Muscle layer of colon (tissue), 2 donors: Measurements from ENCODE around the gene SH2D7.

ENCODE experiments used
- H3K27ac ChIP-seq: one replicate; pipeline ENCODE4 v1.7.0; 2013; ENCODE audit warnings: low read depth, mild to moderate bottlenecking, low read length, moderate library complexity
- H3K27me3 ChIP-seq, 2 donors: one replicate each; pipeline ENCODE4 v1.7.0; 2013; ENCODE audit warnings: low read length in 2 of 2, mild to moderate bottlenecking in 2 of 2; ENCODE audit not compliant: insufficient read depth in 2 of 2, control insufficient read depth in 1 of 2
- H3K36me3 ChIP-seq: one replicate; pipeline ENCODE4 v1.7.0; 2013; ENCODE audit warnings: mild to moderate bottlenecking, low read length; ENCODE audit not compliant: insufficient read depth
- H3K4me1 ChIP-seq: one replicate; pipeline ENCODE4 v1.7.0; 2013; ENCODE audit warnings: mild to moderate bottlenecking, low read length; ENCODE audit not compliant: insufficient read depth
- H3K4me3 ChIP-seq, 2 donors: one replicate each; pipeline ENCODE4 v1.7.0; 2013; ENCODE audit warnings: low read length in 2 of 2, low read depth in 1 of 2, mild to moderate bottlenecking in 1 of 2, moderate library complexity in 1 of 2
- H3K9ac ChIP-seq: one replicate; pipeline ENCODE4 v1.7.0; 2013; ENCODE audit warnings: low read length
- H3K9me3 ChIP-seq: one replicate; pipeline ENCODE4 v1.7.0; 2013; ENCODE audit warnings: mild to moderate bottlenecking, low read length
- donor health status: abdominal sarcoma.
- donor health status: Adenocarcinoma of cecum.

Gene SH2D7

DNA sequence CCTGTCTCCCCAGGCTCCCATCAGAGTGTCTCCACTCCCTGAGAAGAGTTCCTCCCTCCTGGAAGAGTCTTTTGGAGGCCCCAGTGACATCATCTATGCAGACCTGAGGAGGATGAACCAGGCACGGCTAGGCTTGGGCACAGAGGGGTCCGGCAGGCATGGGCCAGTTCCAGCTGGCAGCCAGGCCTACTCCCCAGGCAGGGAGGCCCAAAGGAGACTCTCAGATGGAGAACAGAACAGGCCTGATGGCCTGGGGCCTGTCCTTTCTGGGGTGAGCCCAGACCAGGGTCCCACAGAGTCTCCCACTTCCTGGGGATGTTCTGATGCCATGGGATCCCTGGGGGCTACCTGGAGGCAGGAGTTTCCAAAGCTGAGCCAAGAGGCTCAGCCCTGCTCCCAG is 8.5 kb downstream of the SH2D7 start:
- no peaks in the 10 kb centered on the region for H3K4me1 ChIP-seq
- no peaks in the 10 kb centered on the region for H3K36me3 ChIP-seq
- H3K9ac ChIP-seq = no peak overlapping the region
- H3K9me3 ChIP-seq = no peaks in the 10 kb centered on the region
- H3K27me3 ChIP-seq = no peaks in the 10 kb centered on the region
- H3K4me3 ChIP-seq = no peak overlapping the region
- no peak overlapping the region for H3K27ac ChIP-seq

DNA sequence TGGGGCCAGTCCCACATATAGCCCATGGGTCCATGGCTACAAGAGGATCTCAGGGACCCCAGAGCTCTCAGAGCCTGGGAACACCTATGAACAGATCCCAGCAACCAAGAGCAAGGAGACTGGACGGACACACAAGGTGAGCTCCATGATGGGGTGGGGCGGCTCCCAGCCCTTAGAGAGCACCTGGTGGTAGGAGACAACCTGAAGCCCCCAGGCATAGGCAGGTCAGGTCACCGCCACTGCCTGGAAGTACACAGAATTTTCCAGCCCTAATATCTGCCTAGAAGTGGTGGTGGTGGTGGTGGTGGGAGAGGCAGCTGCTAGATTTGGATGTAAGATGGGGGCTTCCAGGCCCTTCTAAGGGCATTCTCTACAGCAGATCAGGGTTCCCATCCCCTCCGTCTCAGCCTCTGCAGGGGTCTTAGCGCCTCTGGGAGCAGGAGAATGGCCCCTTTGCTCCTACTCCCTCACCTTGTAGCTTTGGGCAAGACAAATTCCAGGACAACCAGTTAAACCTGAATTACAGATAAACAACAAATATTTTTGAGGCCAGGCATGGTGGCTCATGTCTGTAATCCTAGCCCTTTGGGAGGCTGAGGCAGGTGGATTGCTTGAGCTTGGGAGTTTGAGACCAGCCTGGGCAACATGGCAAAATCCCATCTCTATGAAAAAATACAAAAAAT is 9.2 kb downstream of the SH2D7 start:
- Histone ChIP-seq H3K4me1 (no peaks in the 10 kb centered on the region), H3K36me3 (no peaks in the 10 kb centered on the region), H3K27me3 (no peaks in the 10 kb centered on the region), H3K27ac (no peak overlapping the region), H3K4me3 (no peak overlapping the region), H3K9ac (no peak overlapping the region), H3K9me3 (no peaks in the 10 kb centered on the region)

DNA sequence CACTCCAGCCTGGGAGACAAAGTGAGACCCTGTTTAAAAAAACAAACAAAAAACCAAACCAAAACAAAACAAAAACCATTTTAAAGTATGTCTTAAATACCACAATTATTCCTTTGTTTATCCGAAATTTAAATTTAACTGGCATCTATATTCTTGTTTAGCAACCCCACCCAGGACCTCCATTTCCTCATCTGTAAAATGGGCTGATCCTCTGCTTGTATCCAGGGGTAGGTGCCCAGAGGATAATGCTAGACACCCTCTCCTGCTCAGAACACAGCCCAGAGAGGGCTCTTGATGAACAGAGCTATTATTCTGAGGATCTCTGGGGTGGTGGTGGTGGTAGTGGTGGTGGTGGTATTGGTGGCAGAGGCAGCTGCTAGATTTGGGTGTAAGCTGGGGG is 9.8 kb downstream of the SH2D7 start:
- Histone ChIP-seq H3K27ac (no peak overlapping the region), H3K4me1 (no peaks in the 10 kb centered on the region), H3K27me3 (no peaks in the 10 kb centered on the region), H3K9ac (no peak overlapping the region), H3K36me3 (no peaks in the 10 kb centered on the region), H3K9me3 (no peaks in the 10 kb centered on the region), H3K4me3 (no peak overlapping the region)

DNA sequence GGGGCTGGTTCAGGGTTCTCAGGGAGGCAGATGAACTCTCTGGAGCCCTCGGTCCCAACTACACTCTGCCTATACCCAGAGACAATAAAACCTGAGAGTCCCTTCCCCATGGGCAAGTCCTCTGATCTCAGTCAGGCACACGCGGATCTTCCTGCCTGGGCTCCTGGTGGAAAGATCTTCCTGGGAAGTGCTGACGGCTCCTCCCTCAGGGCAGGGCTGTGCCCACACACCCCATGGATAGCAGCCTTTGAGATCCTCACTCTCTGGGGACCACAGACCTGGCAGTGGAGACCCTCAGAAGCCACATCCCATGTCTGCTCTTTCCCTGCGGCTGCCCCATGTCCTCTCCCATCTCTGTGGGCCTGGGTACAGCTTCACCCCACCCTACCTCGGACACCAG is 10.4 kb downstream of the SH2D7 start:
- Histone ChIP-seq H3K9ac (no peak overlapping the region), H3K27me3 (no peaks in the 10 kb centered on the region), H3K36me3 (no peaks in the 10 kb centered on the region), H3K27ac (no peak overlapping the region), H3K4me1 (no peaks in the 10 kb centered on the region), H3K4me3 (no peak overlapping the region), H3K9me3 (no peaks in the 10 kb centered on the region)

DNA sequence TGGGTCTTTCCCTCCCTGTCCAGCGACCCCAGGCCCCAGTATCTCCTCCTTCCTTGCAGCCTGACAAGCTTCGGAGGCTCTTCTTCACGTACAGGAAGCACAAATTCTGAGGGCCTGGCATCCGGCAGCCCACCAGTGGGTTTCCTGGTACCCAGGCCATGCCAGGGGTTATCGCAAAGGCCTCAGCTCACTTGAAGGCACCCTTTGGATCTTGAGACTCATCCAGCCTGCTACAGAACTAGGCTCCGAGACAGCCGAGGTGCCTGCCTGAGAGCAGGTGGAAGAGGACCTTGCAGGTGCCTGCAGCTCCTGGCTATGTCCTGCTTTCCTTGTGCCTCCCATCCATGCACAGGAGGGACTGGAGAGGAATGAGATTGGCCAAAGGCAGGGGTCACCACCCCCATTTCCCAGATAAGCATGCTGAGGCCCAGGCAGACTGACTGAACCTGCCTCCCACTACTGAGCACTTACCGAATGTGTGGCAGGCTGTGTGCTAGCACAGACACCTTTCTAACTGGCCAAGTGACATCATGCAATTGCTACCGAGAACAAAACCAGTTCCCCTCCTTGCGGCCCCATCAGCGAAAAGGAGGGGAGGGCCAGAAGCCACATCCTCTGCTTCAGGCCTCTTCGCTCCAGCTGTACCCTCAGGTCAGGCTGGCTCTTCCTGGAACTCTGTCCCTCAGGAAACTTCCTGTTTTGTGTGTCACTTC is 11.2 kb downstream of the SH2D7 start:
- Histone ChIP-seq H3K9me3 (no peaks in the 10 kb centered on the region), H3K27ac (no peak overlapping the region), H3K9ac (no peak overlapping the region), H3K4me1 (no peaks in the 10 kb centered on the region), H3K4me3 (no peak overlapping the region), H3K36me3 (no peaks in the 10 kb centered on the region), H3K27me3 (no peaks in the 10 kb centered on the region)

DNA sequence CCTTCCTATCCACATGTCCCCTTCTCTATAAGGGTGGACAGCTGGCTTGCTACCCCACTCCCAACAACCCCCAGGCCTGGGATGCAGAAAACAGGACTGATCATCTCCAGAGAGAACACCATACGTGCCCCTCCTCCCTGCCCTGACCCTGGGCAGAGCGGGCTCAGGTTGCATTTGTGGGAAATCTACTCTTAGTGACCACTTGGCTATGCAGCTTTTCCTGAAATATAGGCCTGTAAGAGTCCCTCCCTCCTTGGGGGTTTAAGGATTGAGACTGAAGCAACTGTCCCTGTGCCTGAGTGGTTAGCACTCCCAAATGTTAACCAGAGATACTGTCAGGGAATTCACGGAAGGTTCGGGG is 11.7 kb downstream of the SH2D7 start:
- Histone ChIP-seq H3K4me1 (no peaks in the 10 kb centered on the region), H3K36me3 (no peaks in the 10 kb centered on the region), H3K27ac (no peak overlapping the region), H3K9me3 (no peaks in the 10 kb centered on the region), H3K4me3 (no peak overlapping the region), H3K9ac (no peak overlapping the region), H3K27me3 (no peaks in the 10 kb centered on the region)

DNA sequence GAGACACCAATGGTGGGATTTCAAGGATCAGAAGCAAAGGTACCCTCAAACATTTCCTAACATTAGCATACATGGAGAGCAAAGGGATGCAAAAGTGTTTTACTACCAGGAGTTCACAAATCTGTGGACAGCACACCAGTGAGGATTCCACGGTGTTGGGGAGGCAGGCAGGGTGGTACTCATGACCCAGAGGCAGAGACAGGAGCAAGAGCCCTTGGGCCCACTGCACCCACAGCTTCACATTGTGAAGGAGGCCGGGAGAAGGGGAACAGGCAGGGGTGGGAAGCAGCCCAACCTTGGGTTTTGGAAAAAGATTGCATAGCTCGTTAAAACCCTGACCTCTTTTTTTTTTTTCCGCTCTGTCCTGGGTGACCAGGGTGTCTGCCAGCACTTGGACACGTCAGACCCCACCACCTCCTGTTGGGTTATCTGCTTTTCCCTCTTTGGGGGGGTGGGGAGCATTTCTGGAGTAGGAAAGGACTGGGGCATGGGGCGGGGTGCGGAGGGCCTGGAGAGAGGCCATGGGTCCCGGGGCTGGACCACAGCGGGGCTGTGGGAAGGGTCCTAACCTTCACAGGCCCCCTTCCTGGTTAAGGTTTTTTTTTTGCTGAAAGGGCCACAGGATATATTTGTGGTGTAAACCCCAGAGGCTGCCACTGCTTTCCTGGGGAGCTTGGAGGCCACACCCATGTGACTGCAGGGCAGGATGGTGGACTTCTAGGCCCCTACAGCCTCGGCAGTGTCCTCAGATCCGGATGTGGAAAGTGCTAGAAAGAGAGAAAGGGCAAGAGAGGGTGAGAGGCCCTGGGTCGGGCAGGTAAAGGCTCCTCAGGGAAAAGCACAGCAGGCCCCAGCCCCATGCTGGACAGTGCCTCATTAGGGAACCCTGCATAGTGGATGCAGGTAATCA is 12.5 kb downstream of the SH2D7 start:
- no peak overlapping the region for H3K9ac ChIP-seq
- H3K9me3 ChIP-seq = no peaks in the 10 kb centered on the region
- no peaks in the 10 kb centered on the region for H3K4me1 ChIP-seq
- no peak overlapping the region for H3K4me3 ChIP-seq
- H3K36me3 ChIP-seq = no peaks in the 10 kb centered on the region
- H3K27me3 ChIP-seq = no peaks in the 10 kb centered on the region
- no peak overlapping the region for H3K27ac ChIP-seq

DNA sequence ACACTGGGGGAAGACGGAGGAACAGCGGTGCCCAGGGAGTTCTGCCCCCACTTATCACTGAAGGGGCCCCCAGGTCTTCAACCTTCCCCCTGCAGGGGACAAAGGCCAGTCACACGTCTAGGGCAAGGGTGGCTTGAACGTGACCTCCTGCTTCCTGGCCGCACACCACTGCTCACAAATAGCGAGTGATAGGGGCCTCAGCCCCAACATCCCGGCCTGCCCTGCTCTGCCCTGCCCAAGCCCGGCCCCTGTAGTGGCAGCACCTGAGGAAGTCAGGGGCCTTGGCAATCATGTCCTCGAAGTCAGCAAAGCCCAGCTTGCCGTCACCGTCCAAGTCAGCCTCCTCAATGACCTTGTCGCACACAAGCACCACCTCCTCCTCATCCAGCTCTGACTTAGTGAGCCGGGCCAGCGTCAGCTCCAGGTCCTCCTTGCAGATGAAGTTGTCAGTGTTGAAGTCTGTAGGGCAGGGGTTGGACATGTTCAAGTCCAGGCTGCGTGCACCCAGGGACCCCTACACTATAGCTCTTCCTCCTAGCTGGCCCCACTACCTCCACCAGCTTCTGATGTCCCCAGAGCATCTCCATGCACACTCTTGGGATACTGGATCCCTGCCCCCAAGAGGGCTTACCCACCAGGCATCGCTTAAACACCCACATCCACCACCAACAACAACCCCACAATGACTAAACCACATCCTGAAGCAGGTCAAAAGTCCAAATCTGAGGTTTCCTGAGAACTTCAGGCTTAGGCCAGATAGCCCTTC is 13.3 kb downstream of the SH2D7 start:
- Histone ChIP-seq H3K36me3 (no peaks in the 10 kb centered on the region), H3K9me3 (no peaks in the 10 kb centered on the region), H3K27ac (no peak overlapping the region), H3K4me1 (no peaks in the 10 kb centered on the region), H3K4me3 (no peak overlapping the region), H3K9ac (no peak overlapping the region), H3K27me3 (no peaks in the 10 kb centered on the region)

DNA sequence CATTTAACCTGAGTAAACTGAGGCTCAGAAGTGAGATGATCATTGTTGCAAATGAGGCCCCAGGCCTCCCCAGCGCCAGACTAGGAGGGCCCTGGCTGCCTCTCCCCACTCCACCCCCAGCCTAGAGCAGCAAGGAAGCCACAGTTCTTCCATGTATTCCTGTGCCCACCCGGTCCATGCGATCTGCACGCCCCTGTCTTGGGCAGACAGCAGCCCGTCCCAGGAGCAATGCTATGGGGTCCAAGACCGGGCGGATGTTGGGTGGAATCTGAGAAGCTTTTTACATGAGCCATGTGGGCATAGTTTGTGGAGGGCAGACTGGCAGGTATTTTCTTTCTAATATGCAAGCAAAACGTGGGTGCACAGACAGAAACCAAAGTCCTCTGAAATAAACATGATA is 15.1 kb downstream of the SH2D7 start:
- Histone ChIP-seq H3K27me3 (no peaks in the 10 kb centered on the region), H3K4me3 (no peak overlapping the region), H3K36me3 (no peaks in the 10 kb centered on the region), H3K9ac (no peak overlapping the region), H3K9me3 (no peaks in the 10 kb centered on the region), H3K27ac (no peak overlapping the region), H3K4me1 (no peaks in the 10 kb centered on the region)

DNA sequence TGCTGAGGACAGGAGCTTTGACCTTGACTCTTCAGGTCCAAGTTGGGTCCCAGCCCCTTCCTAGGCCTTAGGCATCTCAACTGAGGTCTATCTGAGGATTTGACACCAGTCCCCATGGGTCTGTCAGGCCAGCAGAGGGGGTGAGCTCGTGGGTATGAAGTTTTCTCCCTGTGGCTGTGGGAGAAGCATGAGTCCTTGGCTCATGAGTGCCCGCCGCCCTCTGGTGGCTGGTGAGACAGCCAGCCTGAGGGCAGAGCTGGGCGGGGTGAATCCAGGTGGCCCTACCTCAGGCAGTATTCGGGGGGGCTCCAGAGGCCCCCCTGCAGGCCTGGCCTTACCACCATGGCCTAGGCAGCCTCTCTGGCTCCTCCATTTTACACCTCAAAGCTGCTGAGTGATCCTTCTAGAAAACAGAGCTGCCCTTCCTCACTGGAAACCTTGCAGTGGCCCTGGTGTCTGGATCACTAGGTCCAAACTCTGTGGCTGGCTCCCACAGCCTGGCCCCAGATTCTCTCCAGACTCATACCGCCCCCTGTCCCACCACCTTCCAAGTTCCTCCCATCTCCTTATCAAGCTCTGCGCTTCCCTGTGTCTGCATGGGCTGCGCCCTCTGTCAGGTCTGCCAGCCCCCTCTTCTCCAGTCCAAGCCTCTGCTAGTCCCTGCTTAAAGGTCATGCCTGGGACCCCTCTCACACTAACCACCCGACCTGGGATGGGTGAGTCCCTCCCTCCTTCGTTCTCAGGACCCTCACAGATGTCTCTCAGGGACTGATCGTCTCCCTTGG is 16.1 kb downstream of the SH2D7 start:
- H3K36me3 ChIP-seq = no peaks in the 10 kb centered on the region
- H3K9ac ChIP-seq = no peak overlapping the region
- H3K9me3 ChIP-seq = no peaks in the 10 kb centered on the region
- no peaks in the 10 kb centered on the region for H3K4me1 ChIP-seq
- no peak overlapping the region for H3K4me3 ChIP-seq
- H3K27ac ChIP-seq = no peak overlapping the region
- H3K27me3 ChIP-seq = no peaks in the 10 kb centered on the region
